CD4-positive, alpha-beta T cell treated with Interleukin-1 beta for 1 hour (primary cell): ENCODE results near the gene SV2C.

Source experiments
- DNase-seq, 2 donors: peaks; one replicate each; pipeline ENCODE4 v3.0.0-alpha.2; 2020 to 2022

Gene SV2C

GRCh38 chr5:76388236-76388635 lies 305.1 kb downstream of the SV2C start:
- DNase-seq, result no peak

GRCh38 chr5:76388791-76389512 lies 305.8 kb downstream of the SV2C start:
- no peak for DNase-seq

- DNase-seq, result no peak
These were observed 306.5 kb downstream of the SV2C start for GRCh38 chr5:76389513-76390154.

GRCh38 chr5:76391014-76391413 lies 307.8 kb downstream of the SV2C start:
- peak in 1 of 2 donors; percentile 31 for DNase-seq

- peak; percentile 15 to 27 for DNase-seq
These were observed 310.0 kb downstream of the SV2C start for GRCh38 chr5:76393035-76393680.

- no peak for DNase-seq
These were observed 314.0 kb downstream of the SV2C start for GRCh38 chr5:76397200-76397599.

GRCh38 chr5:76399268-76399667 lies 316.1 kb downstream of the SV2C start:
- no peak for DNase-seq

- no peak for DNase-seq
These were observed 317.3 kb downstream of the SV2C start for GRCh38 chr5:76400466-76400865.

GRCh38 chr5:76401801-76402250 lies 318.6 kb downstream of the SV2C start:
- peak in 1 of 2 donors; percentile 54 for DNase-seq

- DNase-seq, result peak; percentile 86 to 90
These were observed 319.2 kb downstream of the SV2C start for GRCh38 chr5:76402251-76402885.

GRCh38 chr5:76402886-76403765 lies 319.9 kb downstream of the SV2C start, which contains the start of gene IQGAP2:
TSS of gene IQGAP2 (plus strand) at chr5:76403285. CDS start at chr5:76403546, 261 bp downstream.
- DNase-seq, result peak; percentile 84 to 91
